Prostate gland (tissue), 2 donors: ENCODE data around the gene ZFHX2. TPM values are rescaled to one million over a fixed set of nuclear protein-coding genes. Genes with fewer than 3 reads are reported as not detected.

Experiments
- DNase-seq: peaks from one replicate; pipeline ENCODE4 v3.0.0-alpha.2; 2019; ENCODE audit warnings: low spot score
- H3K27ac ChIP-seq, 2 donors: fragments of 200-600 bp; sonication (generic); 2 replicates each; pipeline ENCODE4 v1.5.1; 2017 to 2019
- H3K27me3 ChIP-seq: fragments of 200-600 bp; sonication (generic); replicated peaks from 2 replicates; pipeline ENCODE4 v1.5.1; 2019; ENCODE audit not compliant: insufficient read depth
- H3K36me3 ChIP-seq, 2 donors: fragments of 200-600 bp; sonication (generic); 1 replicate in 1 of 2; 2 replicates in 1 of 2; pipeline versions ENCODE4 v1.5.1 to v1.8.1; 2017 to 2019
- H3K4me1 ChIP-seq: fragments of 200-600 bp; sonication (generic); replicated peaks from 2 replicates; pipeline ENCODE4 v1.5.1; 2019
- H3K4me3 ChIP-seq, 2 donors: fragments of 200-600 bp; sonication (generic); 2 replicates each; pipeline ENCODE4 v1.5.1; 2017 to 2019
- H3K9me3 ChIP-seq: fragments of 200-600 bp; sonication (generic); 2 replicates; pipeline ENCODE4 v1.5.1; 2017
- CTCF ChIP-seq, 4 experiments: fragments of 200-600 bp in 2 of 4; fragments of 450-650 bp in 2 of 4; sonication (generic) in 2 of 4; IDR thresholded peaks; 1 replicate in 3 of 4; 2 replicates in 1 of 4; pipeline ENCODE4 v1.5.1; 2016 to 2019; ENCODE audit warnings: antibody characterized with exemption in 4 of 4, mild to moderate bottlenecking in 2 of 4, moderate library complexity in 2 of 4
- POLR2A ChIP-seq: fragments of 450-650 bp; IDR thresholded peaks from one replicate; pipeline ENCODE4 v1.6.1; 2016; ENCODE audit warnings: antibody characterized with exemption, mild to moderate bottlenecking
- POLR2AphosphoS5 ChIP-seq: sonication (generic); formaldehyde crosslinking; IDR thresholded peaks from one replicate; pipeline ENCODE4 v1.6.1; 2017; ENCODE audit warnings: antibody characterized with exemption
- WGBS: methylation state at CpG from one replicate; pipeline ENCODE4 v1.1.5; 2018; 5-methylcytosine and 5-hydroxymethylcytosine counted together
- intact Hi-C: fragments of 100-400 bp; cut with DNase I; formaldehyde crosslinking; loops from one replicate; pipeline ENCODE4 v1.14.2; 2022
- total RNA-seq, 2 donors: library from RNA; depleted of rRNA; stranded (reverse); fragments of >200 nt; gene quantifications; one replicate each; pipeline ENCODE4 v1.1.0, GENCODE V29; 2016

ZFHX2 gene
- total RNA-seq, 2 donors from 2014 or later: 2.5 to 3.1 TPM

DNA sequence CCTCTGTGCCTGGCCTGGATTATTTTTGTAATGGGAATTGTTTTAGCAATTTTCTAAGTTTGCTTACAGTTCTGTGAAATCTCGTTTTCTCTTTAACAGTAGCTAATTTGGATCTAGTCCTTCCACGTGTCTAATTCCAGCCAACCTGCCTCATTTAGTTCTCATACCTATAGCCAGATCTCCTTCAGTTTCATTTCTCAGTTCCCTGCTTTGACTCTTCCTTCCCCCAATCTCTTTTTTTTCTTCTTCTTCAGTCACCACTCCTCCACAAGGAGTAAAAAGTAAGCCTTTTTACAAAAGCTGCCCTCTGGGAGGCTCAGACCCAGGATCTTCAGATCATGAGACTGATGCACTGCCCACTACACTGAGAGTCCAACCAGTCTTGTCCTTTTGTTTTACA is 6.0 kb upstream of the ZFHX2 start:
- no peaks in the 10 kb centered on the region for H3K36me3 ChIP-seq
- intact Hi-C loops: no loop called here
- peaks cover 6% of the 10 kb centered on the region for H3K4me1 ChIP-seq
- H3K9me3 ChIP-seq: no peaks in the 10 kb centered on the region
- DNase-seq: no peak
- H3K27me3 ChIP-seq: no peaks in the 10 kb centered on the region
- 32% methylated on average over 2 of the region's 2 CpGs for WGBS
- H3K4me3 ChIP-seq: no peak overlapping the region
- no peak for TF ChIP-seq POLR2AphosphoS5
- no peak for TF ChIP-seq POLR2A
- TF ChIP-seq CTCF (IDR thresholded peaks at IDR 0.05): no peak
- H3K27ac ChIP-seq: no peak overlapping the region

DNA sequence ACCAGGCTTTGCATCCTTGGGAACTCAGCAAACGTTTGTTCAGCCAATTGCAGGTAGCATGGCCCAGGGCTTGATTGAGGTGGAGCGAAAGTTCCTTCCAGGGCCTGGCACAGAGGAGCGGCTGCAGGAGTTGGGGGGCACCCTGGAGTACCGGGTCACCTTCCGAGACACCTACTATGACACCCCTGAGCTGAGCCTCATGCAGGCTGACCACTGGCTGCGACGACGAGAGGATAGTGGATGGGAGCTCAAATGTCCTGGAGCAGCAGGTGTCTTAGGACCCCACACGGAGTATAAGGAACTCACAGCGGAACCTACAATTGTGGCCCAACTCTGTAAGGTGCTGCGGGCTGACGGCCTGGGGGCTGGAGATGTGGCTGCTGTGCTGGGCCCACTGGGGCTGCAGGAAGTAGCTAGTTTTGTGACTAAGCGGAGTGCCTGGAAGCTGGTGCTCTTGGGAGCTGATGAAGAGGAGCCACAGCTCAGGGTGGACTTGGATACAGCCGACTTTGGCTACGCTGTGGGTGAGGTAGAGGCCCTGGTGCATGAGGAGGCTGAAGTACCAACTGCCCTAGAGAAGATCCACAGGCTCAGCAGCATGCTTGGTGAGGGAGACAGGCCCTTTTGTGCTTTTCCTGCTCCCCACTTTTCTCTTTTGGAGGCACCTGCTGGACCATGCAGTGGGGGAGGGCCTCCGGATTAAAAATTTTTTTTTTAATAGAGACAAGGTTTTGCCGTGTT is 5.3 kb upstream of the ZFHX2 start:
- peak overlapping the region; percentile 89 to 90 for H3K27ac ChIP-seq
- no peaks in the 10 kb centered on the region for H3K36me3 ChIP-seq
- H3K27me3 ChIP-seq: no peaks in the 10 kb centered on the region
- TF ChIP-seq POLR2AphosphoS5: no peak
- TF ChIP-seq POLR2A: no peak
- no peak for TF ChIP-seq CTCF (IDR thresholded peaks at IDR 0.05)
- H3K9me3 ChIP-seq: no peaks in the 10 kb centered on the region
- peak overlapping the region; percentile 71 to 84 for H3K4me3 ChIP-seq
- WGBS: 30% methylated on average over 17 of the region's 17 CpGs
- intact Hi-C loops: no loop called here
- DNase-seq: no peak
- peaks cover 6% of the 10 kb centered on the region for H3K4me1 ChIP-seq

DNA sequence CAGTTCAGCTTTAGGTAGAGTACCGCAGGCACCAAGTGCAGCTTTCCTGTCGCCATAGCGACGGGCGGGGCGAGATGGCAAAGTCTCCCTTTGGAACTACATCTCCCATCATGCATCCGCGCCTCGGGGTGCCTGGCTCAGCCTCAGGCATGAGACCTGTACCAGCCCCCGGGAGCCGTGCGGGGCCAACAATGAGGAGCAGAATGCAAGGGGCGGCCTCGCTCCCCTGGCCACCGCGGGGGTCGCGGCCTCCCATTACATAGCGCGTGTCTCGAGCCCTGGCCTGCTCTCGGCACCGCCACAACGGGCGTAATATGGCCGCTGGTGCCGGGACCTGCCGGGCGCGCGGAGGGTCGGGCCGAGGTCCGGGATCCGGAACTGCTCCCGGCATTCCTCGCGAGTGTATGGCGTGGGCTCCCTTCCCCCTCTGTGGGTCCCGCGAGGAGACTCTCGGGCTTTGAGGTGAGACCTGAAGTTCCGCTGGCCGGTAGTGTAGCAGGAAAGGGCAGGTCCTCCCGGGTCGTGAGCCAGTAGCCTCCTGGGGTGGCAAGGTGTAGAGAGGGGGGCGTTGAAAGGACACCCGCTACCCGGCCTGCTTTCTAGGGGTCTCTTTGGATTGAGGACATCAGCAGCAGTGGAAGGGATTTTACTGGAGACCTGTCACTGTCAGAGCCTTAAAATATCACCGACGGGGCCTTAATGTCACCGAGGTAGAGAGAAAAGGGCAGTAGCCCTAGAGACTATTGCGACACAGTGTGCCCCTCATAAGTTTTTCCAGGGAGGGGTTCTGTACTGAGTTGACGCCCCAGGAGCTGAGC is 4.5 kb upstream of the ZFHX2 start, which contains the start of gene THTPA:
Gene THTPA (plus strand): TSS at position 390 of the 818 bp plus-strand sequence. CDS start 487 bp downstream, outside the sequence.
- Histone ChIP-seq H3K27ac (peak within 1 kb of the TSS; percentile 89 to 90), H3K4me1 (peaks cover 6% of the 10 kb centered on the region), H3K9me3 (no peaks in the 10 kb centered on the region), H3K36me3 (no peaks in the 10 kb centered on the region), H3K4me3 (peak within 1 kb of the TSS; percentile 71 to 84), H3K27me3 (no peaks in the 10 kb centered on the region)
- peak; percentile 86 for TF ChIP-seq POLR2AphosphoS5
- TF ChIP-seq CTCF (IDR thresholded peaks at IDR 0.05): peak in 1 of 4 experiments; percentile 10
- peak; percentile 41 for TF ChIP-seq POLR2A
- intact Hi-C loops: no loop called here
- peak; percentile 93 for DNase-seq
- under 1% methylated on average over 49 of the region's 54 CpGs for WGBS

DNA sequence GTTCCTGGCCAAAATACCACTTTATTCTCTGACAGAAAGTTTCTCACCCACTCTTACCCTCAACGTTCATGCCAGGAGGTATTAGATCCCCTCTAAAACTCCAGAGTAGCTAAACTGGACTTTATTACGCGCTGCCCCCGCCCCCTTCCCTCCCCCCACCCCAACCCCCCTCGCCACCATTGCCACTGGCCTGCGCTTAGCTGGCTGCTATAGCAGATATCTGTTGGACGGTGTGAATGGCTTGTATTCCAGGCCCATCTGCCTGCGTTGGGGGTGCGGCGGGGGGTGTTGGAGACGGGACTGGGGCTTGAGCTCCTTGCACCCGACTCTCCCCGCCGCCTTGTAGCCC is 3.9 kb upstream of the ZFHX2 start:
- H3K36me3 ChIP-seq: no peaks in the 10 kb centered on the region
- H3K27me3 ChIP-seq: no peaks in the 10 kb centered on the region
- 4% methylated on average over 7 of the region's 14 CpGs for WGBS
- TF ChIP-seq CTCF (IDR thresholded peaks at IDR 0.05) (no peak), POLR2AphosphoS5 (no peak), POLR2A (no peak)
- intact Hi-C loops: no loop called here
- H3K27ac ChIP-seq: peak overlapping the region; percentile 89 to 90
- H3K4me3 ChIP-seq: peak overlapping the region; percentile 71 to 84
- H3K4me1 ChIP-seq: peaks cover 6% of the 10 kb centered on the region
- no peaks in the 10 kb centered on the region for H3K9me3 ChIP-seq
- no peak for DNase-seq
